Nucleus accumbens (tissue), 56 donors: ENCODE measurements around the gene SPEM2.

ENCODE experiments used
- DNase-seq, 56 donors: peaks; one replicate each; lab custom pipeline; 2025; lab: John Stamatoyannopoulos, UW

SPEM2 gene

DNA sequence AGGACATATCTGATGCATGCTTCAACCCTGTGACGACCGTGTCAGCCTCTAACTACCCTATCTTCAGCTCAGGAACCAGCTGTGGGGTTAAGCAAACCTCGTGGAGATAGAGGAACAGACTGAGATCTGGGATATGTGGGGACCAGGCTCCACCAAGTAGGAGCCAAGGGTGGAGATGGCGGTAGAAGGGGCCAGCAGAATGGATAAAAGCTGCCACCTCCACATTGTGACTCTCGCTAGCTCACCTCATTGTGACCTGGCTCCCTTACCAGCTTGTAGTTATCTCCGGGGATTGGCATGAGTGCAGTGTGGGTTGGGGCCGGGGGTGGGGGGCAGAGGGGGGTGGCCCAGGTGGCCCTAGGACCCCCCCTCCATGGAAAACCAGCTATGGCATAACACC is at the start of gene SPEM2:
SPEM2 (plus strand) TSS at position 301 of the 400 bp plus-strand sequence; CDS start at position 374, 73 bp downstream.
- no peak for DNase-seq

GRCh38 chr17:7379134-7379533 is 46.3 kb upstream of the SPEM2 start:
- no peak for DNase-seq

DNA sequence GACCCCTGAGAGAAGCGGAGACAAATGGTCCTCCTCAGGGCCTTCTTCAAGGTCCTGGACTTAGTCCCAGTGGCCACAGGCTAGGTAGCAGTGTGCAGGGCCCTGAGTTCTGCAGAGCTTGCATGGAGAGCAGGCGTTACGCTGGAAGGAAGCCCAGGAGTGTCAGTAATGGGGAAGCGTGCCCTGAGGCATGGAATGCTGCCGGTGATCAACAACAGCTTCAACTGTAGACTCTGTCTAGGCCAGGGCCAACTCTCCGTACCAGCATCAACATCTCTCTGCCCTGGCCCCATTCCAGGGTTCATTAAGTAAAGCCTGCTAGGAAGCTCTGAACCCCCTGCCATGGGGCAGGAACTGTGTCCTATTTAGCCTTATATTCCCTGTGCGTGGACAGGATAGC is 45.1 kb upstream of the SPEM2 start:
- DNase-seq: peak in 7 of 56 donors; percentile 5 to 33 (median 9)

GRCh38 chr17:7380855-7381683 is 44.3 kb upstream of the SPEM2 start, which contains the start of gene TNK1:
Gene TNK1, plus strand, starts transcription at chr17:7381089. Its CDS starts 1,838 bp downstream, at chr17:7382927.
- no peak for DNase-seq

DNA sequence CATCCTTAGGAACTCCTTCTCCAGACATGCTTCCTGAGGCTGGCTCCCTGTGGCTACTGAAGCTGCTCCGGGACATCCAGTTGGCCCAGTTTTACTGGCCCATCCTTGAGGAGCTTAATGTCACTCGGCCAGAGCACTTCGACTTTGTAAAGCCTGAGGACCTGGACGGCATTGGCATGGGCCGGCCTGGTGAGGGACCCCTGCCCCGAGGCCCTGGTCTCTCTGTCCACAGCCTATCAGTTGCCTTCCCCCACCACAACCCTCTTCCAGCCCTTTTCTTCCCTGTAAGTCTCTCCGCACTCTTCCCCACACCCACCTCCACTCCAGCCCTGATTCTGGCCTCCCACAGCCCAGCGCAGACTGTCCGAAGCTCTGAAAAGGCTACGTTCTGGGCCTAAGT is 42.5 kb upstream of the SPEM2 start:
- DNase-seq: no peak

DNA sequence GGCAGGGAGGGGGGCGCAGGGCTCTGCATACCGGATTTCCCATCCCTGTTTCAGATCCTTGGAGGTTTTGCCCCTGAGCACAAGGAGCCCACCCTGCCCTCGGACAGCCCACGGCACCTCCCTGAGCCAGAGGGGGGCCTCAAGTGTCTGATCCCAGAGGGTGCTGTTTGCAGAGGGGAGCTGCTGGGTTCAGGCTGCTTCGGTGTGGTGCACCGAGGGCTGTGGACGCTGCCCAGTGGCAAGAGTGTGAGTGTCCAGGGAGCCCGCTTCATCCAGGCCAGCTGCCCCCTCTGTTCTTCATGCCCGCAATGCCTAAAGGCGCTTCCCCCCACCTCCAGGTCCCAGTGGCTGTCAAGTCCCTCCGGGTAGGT is 42.1 kb upstream of the SPEM2 start:
- no peak for DNase-seq

DNA sequence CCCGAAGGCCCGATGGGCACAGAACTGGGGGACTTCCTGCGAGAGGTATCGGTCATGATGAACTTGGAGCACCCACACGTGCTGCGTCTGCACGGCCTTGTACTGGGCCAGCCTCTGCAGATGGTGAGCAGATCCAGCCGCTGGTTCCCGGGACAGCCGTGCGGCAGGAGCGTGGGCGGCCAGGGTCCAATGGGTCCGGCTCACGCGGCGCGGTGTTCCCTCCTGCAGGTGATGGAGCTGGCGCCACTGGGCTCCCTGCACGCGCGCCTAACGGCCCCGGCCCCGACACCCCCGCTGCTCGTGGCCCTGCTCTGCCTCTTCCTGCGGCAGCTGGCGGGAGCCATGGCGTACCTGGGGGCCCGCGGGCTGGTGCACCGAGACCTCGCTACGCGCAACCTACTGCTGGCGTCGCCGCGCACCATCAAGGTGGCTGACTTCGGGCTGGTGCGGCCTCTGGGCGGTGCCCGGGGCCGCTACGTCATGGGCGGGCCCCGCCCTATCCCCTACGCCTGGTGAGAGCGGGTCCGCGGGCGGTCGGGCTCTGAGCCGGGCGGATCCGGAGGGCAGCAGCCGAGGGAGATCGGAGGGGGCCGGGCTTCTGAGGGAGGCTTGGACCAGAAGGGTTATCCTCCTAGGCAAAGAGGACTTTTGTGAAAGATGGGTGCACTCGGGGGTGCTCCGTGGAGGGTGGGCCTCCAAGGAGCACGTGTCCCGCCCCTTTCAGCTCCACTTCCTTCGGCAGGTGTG is 41.5 kb upstream of the SPEM2 start:
- peak in 33 of 56 donors; percentile 6 to 83 (median 62) for DNase-seq

GRCh38 chr17:7384489-7385081 is 40.8 kb upstream of the SPEM2 start:
- DNase-seq: peak in 1 of 56 donors; percentile 14

DNA sequence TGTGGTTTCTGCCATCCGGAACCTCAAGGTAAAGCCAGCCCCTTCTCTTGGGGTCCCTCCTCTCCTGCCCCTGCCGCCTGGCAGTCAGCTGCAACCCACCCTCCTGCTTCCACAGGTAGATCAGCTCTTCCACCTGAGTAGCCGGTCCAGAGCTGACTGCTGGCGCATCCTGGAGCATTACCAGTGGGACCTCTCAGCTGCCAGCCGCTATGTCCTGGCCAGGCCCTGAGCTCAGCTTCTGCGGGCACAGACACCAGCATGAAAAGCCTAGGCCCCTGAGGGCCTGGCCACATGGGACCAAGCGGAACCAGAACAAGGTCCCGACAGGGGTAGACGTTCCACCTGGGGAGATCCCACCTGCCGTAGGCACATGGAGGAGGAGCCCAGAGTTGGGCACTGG is 36.6 kb upstream of the SPEM2 start:
- DNase-seq: no peak

DNA sequence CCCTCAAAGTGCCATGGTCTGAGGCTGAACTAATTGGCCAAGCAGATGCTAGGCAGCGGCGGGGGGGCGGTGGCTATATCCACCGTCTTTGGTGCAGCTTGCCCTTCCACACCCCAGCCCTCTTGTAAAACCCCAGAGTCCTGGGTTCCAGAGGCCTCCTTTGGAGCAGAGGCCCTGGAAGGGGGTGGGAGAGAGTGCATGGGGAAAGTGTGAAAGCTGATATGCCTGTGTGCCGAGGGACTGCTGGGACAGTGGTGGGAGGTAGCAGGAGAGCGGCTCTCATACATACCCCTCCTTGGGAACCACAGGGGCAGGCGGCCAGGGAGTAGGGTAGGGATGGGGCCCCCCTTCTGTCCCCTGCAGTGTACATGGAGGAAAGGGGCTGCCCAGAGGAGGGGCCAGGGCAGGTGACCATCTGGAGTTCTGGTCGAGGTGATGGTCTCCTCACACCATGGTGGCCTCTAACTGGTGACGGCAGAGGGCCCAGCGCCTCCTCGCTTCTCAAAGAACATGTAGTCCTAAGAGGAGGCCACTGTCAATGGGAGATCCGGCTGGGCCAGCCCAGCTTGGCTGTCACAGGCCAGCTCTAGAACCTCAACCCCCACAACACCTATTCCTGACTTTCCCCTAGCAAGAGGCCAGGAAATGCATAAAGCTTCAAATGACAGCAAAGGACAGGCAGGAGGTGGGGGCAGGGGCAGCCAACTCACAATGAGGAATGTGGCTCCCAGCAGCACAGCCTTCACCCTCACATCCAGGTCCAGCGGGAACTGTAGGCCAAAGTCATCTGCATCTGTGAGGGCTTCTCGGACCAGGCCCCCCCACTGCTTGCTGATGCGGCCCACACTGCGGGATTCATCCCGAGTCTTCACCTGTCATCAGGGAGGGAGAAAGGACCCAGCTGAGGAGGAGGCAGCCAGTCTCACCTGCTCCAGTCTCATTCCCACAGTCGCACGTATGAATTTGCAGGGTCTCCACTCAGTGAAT is 35.2 kb upstream of the SPEM2 start:
- DNase-seq: no peak

DNA sequence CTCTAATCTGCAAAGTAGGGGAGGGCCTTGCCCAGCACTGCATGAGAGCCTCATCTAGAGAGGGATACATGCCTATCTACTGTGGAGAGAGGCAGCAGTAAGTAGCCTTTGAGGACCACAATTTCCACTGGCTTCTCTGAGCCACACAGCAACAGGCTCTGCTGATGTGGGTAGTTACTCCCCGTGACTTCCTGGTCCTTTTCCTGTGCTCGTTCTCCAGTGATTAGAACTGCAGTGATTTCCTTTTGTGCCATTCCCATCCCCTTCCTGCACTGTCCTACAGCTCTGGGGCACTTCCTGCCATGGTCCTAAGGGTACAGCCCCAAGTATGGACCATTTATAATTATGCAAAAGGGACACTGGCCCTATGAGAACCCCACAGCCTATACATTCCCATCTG is 34.1 kb upstream of the SPEM2 start:
- no peak for DNase-seq

DNA sequence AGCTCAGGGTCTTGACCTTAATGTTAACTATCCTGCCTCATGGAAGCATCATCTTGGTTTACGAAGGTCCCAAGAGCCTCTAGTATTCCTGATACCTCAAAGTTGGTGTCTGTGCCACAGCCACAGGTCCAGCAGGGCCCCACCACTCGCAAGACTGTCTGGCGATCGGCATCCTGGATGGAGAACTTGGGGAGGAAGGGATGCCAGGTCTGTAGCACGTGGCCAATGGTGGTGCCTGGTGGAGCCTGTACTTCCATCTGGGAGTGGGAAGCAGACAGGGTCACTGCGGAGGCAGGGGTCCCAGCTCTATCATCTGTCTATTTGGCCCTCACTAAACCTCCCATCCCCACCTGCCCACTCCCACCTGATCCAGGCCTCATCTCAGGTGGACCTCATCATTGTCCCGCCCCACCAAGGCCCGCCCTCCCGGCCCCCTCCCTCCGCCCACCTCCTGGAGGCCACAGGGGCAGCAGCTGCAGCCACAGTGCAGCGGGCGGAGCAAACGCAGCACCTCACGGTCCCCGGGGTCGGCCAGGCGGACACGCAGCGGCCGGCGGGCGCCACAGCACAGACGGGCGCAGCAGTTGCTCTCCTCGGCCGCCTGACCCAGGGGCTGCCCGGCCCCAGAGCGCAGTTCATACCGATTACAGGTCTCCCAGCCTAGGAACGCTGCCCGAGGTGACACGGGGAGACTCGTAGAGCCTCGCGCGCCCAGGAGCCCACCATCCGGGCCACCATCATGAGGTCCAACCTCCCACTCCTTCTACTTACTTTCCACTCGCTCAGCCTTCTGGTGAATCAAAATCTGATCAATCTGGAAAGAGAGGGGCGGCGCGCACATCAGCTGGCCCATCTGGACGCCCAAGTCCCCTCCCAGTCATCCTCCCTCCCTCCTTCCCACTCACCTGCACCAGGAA is 32.5 kb upstream of the SPEM2 start:
- no peak for DNase-seq

GRCh38 chr17:7393613-7394451 is 31.6 kb upstream of the SPEM2 start:
- peak in 2 of 56 donors; percentile 49 to 85 for DNase-seq

DNA sequence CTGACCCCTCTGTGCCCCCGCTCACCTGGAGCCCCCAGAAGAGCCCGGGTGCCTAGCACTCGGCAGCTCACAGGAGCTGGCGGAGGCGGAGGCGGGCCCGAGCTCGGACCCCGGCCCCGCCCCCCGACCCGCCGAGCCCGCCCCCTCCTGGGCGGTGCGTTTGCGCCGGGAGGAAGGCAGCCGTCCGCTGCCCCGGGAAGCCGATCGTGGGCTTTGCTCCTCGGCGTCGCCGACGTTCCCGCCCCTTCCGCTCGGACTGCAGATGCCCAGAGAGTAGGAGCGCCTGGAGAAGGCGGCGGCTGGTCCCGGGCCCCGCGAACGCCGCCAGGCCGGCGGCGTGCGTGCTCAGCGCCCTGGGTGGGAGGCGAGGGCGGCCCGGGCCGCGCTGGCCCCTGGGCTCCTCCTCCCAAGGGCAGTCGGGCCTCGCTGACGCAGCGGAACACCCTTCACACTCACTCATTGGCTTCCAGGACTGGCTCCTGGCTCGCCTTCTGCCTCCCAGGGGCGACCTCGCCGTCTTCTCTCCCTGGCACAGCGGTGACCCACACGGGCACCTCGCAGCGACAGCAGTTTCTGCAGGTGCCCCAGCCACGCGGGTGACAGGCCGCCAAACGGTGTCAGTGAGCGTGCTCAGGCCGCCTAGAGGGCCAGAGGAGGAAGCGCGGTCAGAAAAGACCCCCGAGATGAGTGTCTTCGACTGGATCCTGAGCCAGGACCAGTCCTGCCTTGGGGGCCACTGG is 30.8 kb upstream of the SPEM2 start, which contains the start of gene PLSCR3:
PLSCR3 (minus strand) TSS at position 74 of the 740 bp plus-strand sequence. CDS start 415 bp downstream, outside the sequence.
- peak in 51 of 56 donors; percentile 17 to 86 (median 72) for DNase-seq

- DNase-seq: no peak
Measured at GRCh38 chr17:7396147-7396546, 29.3 kb upstream of the SPEM2 start.

- no peak for DNase-seq
Measured at GRCh38 chr17:7398612-7399011, 26.8 kb upstream of the SPEM2 start.
